Body of pancreas (tissue), 4 donors: ENCODE data around the gene CYP1B1. TPM values are rescaled to one million over a fixed set of nuclear protein-coding genes. Genes with fewer than 3 reads are reported as not detected.
"Not testable (repeated sequence)": the region's sequence is repeated elsewhere in the genome, so short reads cannot be mapped to it uniquely, and the experiment has no call there.

ENCODE experiments used
- ATAC-seq: fragments of 150-250 bp; one replicate; pipeline ENCODE4 v1.9.1; 2016
- DNase-seq, 4 donors: peaks; one replicate each; pipeline ENCODE4 v3.0.0-alpha.2; 2019
- H3K27ac ChIP-seq, 4 donors: fragments of 200-600 bp; sonication (generic); 1 replicate in 3 of 4; 2 replicates in 1 of 4; pipeline versions ENCODE4 v1.5.1 to v1.6.1; 2016 to 2019; ENCODE audit warnings: mild to moderate bottlenecking in 1 of 4, mixed read lengths in 1 of 4, moderate library complexity in 1 of 4
- H3K27me3 ChIP-seq, 2 donors: fragments of 200-600 bp; sonication (generic); one replicate each; pipeline ENCODE4 v1.6.0; 2016; ENCODE audit warnings: mild to moderate bottlenecking in 1 of 2
- H3K36me3 ChIP-seq, 2 donors: fragments of 200-600 bp; sonication (generic); replicated peaks in 1 of 2; 2 replicates each; pipeline ENCODE4 v1.5.1; 2016; ENCODE audit warnings: low read depth in 2 of 2; ENCODE audit not compliant: insufficient read depth in 1 of 2
- H3K4me1 ChIP-seq: fragments of 200-600 bp; sonication (generic); one replicate; pipeline ENCODE4 v1.6.0; 2016
- H3K4me3 ChIP-seq, 2 donors: fragments of 200-600 bp; sonication (generic); 1 replicate in 1 of 2; 2 replicates in 1 of 2; pipeline ENCODE4 v1.5.1; 2016 to 2019
- H3K9me3 ChIP-seq, 3 donors: fragments of 200-600 bp; sonication (generic); 1 replicate in 2 of 3; 2 replicates in 1 of 3; pipeline ENCODE4 v1.5.1; 2016
- POLR2A ChIP-seq, 3 donors: fragments of 450-650 bp; IDR thresholded peaks; one replicate each; pipeline ENCODE4 v1.6.1; 2016; ENCODE audit warnings: antibody characterized with exemption in 3 of 3, mild to moderate bottlenecking in 2 of 3
- WGBS, 2 donors: methylation state at CpG; one replicate each; pipeline ENCODE4 v1.1.5; 2017; 5-methylcytosine and 5-hydroxymethylcytosine counted together
- intact Hi-C: fragments of 100-400 bp; cut with DNase I; formaldehyde crosslinking; loops from one replicate; pipeline ENCODE4 v1.15.1; 2023
- total RNA-seq, 2 donors: library from RNA; depleted of rRNA; stranded (reverse); fragments of >200 nt; gene quantifications; one replicate each; pipeline ENCODE4 v1.1.0, GENCODE V29; 2016
- TF ChIP-seq, protein P1 (sequence below), 7 experiments: fragments of 450-650 bp in 4 of 7; fragments of 200-600 bp in 3 of 7; sonication (generic) in 3 of 7; IDR thresholded peaks; one replicate each; pipeline ENCODE4 v1.5.1; 2016 to 2019; ENCODE audit warnings: antibody characterized with exemption in 7 of 7

The CYP1B1 gene
- total RNA-seq, 2 donors from 2014 or later = 9.1 to 22.4 TPM

GRCh38 chr2:38113981-38114708 is 38.2 kb upstream of the CYP1B1 start:
- DNase-seq (peak in 1 of 4 donors; percentile 35), ATAC-seq (peak; percentile 58)
- H3K4me3 ChIP-seq = no peak overlapping the region
- TF ChIP-seq, protein P1, sequence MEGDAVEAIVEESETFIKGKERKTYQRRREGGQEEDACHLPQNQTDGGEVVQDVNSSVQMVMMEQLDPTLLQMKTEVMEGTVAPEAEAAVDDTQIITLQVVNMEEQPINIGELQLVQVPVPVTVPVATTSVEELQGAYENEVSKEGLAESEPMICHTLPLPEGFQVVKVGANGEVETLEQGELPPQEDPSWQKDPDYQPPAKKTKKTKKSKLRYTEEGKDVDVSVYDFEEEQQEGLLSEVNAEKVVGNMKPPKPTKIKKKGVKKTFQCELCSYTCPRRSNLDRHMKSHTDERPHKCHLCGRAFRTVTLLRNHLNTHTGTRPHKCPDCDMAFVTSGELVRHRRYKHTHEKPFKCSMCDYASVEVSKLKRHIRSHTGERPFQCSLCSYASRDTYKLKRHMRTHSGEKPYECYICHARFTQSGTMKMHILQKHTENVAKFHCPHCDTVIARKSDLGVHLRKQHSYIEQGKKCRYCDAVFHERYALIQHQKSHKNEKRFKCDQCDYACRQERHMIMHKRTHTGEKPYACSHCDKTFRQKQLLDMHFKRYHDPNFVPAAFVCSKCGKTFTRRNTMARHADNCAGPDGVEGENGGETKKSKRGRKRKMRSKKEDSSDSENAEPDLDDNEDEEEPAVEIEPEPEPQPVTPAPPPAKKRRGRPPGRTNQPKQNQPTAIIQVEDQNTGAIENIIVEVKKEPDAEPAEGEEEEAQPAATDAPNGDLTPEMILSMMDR (IDR thresholded peaks at IDR 0.05) = no peak
- TF ChIP-seq POLR2A (IDR thresholded peaks at IDR 0.05) = no peak
- H3K4me1 ChIP-seq = peaks cover 33% of the 10 kb centered on the region
- H3K36me3 ChIP-seq = no peaks in the 10 kb centered on the region
- peak overlapping the region in 2 of 4 donors; percentile 40 to 59 for H3K27ac ChIP-seq
- H3K9me3 ChIP-seq = no peaks in the 10 kb centered on the region
- intact Hi-C loops = no loop called here
- H3K27me3 ChIP-seq = no peaks in the 10 kb centered on the region
- WGBS, 2 donors = 41 to 52% methylated on average over 4 of the region's 4 CpGs

DNA sequence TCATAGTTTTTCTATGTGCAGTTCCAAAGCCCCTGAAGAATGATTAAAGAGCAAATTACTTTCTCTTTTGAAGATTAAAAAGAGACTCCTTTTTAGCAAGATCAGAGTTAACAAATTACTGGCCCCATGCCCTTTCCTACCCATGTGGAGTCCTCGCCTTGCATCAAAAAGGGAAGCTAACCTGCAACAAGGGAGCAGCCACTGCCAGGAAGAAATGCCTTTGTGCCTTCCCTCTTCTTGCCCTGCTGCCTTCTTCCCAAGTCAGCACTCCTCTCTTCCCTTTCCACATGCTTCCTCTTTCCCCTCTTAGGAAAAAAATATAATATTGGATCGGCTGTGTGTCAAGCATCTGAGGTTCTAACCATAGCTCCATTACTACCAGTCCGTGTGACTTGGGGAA is 37.1 kb upstream of the CYP1B1 start:
- TF ChIP-seq, protein P1 (IDR thresholded peaks at IDR 0.05) = no peak
- no peak for TF ChIP-seq POLR2A (IDR thresholded peaks at IDR 0.05)
- peak in 1 of 4 donors; percentile 37 for DNase-seq
- H3K27me3 ChIP-seq = no peaks in the 10 kb centered on the region
- H3K9me3 ChIP-seq = no peaks in the 10 kb centered on the region
- intact Hi-C loops = no loop called here
- 53 to 56% methylated on average over 3 of the region's 3 CpGs for WGBS, 2 donors
- ATAC-seq = no peak
- H3K36me3 ChIP-seq = no peaks in the 10 kb centered on the region
- H3K4me3 ChIP-seq = no peak overlapping the region
- peaks cover 35% of the 10 kb centered on the region for H3K4me1 ChIP-seq
- peak overlapping the region in 2 of 4 donors; percentile 4 to 59 for H3K27ac ChIP-seq

GRCh38 chr2:38111350-38111749 is 35.4 kb upstream of the CYP1B1 start:
- Histone ChIP-seq H3K4me1 (peaks cover 42% of the 10 kb centered on the region), H3K27ac (peak overlapping the region in 1 of 4 donors; percentile 82)
- H3K9me3 ChIP-seq, H3K36me3 ChIP-seq, DNase-seq, intact Hi-C loops, ATAC-seq, H3K4me3 ChIP-seq, H3K27me3 ChIP-seq: not testable (repeated sequence)
- 66 to 79% methylated on average over 4 of the region's 4 CpGs for WGBS, 2 donors

- Histone ChIP-seq H3K27me3 (no peaks in the 10 kb centered on the region), H3K9me3 (no peaks in the 10 kb centered on the region), H3K36me3 (no peaks in the 10 kb centered on the region), H3K4me1 (peaks cover 47% of the 10 kb centered on the region), H3K27ac (peak overlapping the region; percentile 52 to 82 (median 76)), H3K4me3 (no peak overlapping the region)
- WGBS, 2 donors = 20 to 21% methylated on average over 4 of the region's 4 CpGs
- intact Hi-C loops = no loop called here
- peak; percentile 91 for ATAC-seq
- peak in 2 of 3 donors; percentile 12 to 29 for TF ChIP-seq POLR2A (IDR thresholded peaks at IDR 0.05)
- TF ChIP-seq, protein P1 (IDR thresholded peaks at IDR 0.05) = no peak
- peak in 2 of 4 donors; percentile 31 to 43 for DNase-seq
Observed at GRCh38 chr2:38109732-38110181, 33.8 kb upstream of the CYP1B1 start.

GRCh38 chr2:38108907-38109731 is 33.2 kb upstream of the CYP1B1 start:
- peaks cover 41% of the 10 kb centered on the region for H3K4me1 ChIP-seq
- DNase-seq = no peak
- peak overlapping the region; percentile 52 to 82 (median 76) for H3K27ac ChIP-seq
- no peaks in the 10 kb centered on the region for H3K36me3 ChIP-seq
- no peaks in the 10 kb centered on the region for H3K9me3 ChIP-seq
- peak; percentile 33 for ATAC-seq
- no peak for TF ChIP-seq POLR2A (IDR thresholded peaks at IDR 0.05)
- TF ChIP-seq, protein P1 (IDR thresholded peaks at IDR 0.05) = no peak
- 57 to 61% methylated on average over 11 of the region's 11 CpGs for WGBS, 2 donors
- intact Hi-C loops = no loop called here
- H3K27me3 ChIP-seq = no peaks in the 10 kb centered on the region
- no peak overlapping the region for H3K4me3 ChIP-seq
